CD4-positive, alpha-beta T cell treated with Interleukin-6 for 4 hours (primary cell): ENCODE data around the gene MFNG.

Experiments used
- DNase-seq: peaks from one replicate; pipeline ENCODE4 v3.0.0-alpha.2; 2020; ENCODE audit warnings: mixed read lengths

Gene MFNG

GRCh38 chr22:37492428-37493344 is 6.5 kb upstream of the MFNG start:
- peak; percentile 73 for DNase-seq

GRCh38 chr22:37491559-37492427 is 5.6 kb upstream of the MFNG start:
- no peak for DNase-seq

GRCh38 chr22:37491106-37491505 is 4.9 kb upstream of the MFNG start:
- DNase-seq: no peak

GRCh38 chr22:37489983-37490382 is 3.8 kb upstream of the MFNG start:
- DNase-seq: no peak

GRCh38 chr22:37488337-37489135 is 2.4 kb upstream of the MFNG start:
- DNase-seq: peak; percentile 17

- no peak for DNase-seq
These were observed 1.4 kb upstream of the MFNG start for GRCh38 chr22:37487571-37487970.

GRCh38 chr22:37487129-37487528 is 945 bp upstream of the MFNG start:
- no peak for DNase-seq

- DNase-seq: peak; percentile 25
These were observed 575 bp downstream of the MFNG start for GRCh38 chr22:37485395-37486223.

- DNase-seq: peak; percentile 90
These were observed 1.4 kb downstream of the MFNG start for GRCh38 chr22:37484480-37485394.

GRCh38 chr22:37483050-37483449 is 3.1 kb downstream of the MFNG start:
- DNase-seq: no peak

GRCh38 chr22:37482244-37482643 is 3.9 kb downstream of the MFNG start:
- DNase-seq: no peak

GRCh38 chr22:37481347-37481907 is 4.8 kb downstream of the MFNG start:
- no peak for DNase-seq

- DNase-seq: no peak
These were observed 5.5 kb downstream of the MFNG start for GRCh38 chr22:37480387-37481346.

GRCh38 chr22:37479196-37479595 is 7.0 kb downstream of the MFNG start:
- DNase-seq: no peak

GRCh38 chr22:37476389-37477329 is 9.5 kb downstream of the MFNG start:
- DNase-seq: no peak

GRCh38 chr22:37474447-37475090 is 11.6 kb downstream of the MFNG start:
- DNase-seq: no peak

GRCh38 chr22:37473437-37473946 is 12.7 kb downstream of the MFNG start:
- DNase-seq: no peak
